HG03432 (cell line): ENCODE measurements around the gene PCP4.

Experiments
- ATAC-seq: cut with Tn5 transposase; IDR thresholded peaks from one replicate; pipeline ENCODE4 v1.9.1; 2021; ENCODE audit warnings: mild to moderate bottlenecking, moderate library complexity; ENCODE audit not compliant: unreplicated experiment

Gene PCP4

GRCh38 chr21:39867198-39867650 lies at the start of gene PCP4:
Gene PCP4 (plus strand): TSS chr21:39867438. CDS start chr21:39867502, 64 bp downstream.
- peak; percentile 60 for ATAC-seq

- no peak for ATAC-seq
These were observed 48.7 kb upstream of the PCP4 start for GRCh38 chr21:39818557-39818956.

GRCh38 chr21:39822042-39822441 lies 45.2 kb upstream of the PCP4 start:
- ATAC-seq, result no peak

GRCh38 chr21:39825250-39825649 lies 42.0 kb upstream of the PCP4 start:
- ATAC-seq, result no peak

- ATAC-seq, result no peak
These were observed 32.7 kb upstream of the PCP4 start for GRCh38 chr21:39834543-39834942.

GRCh38 chr21:39837861-39838359 lies 29.3 kb upstream of the PCP4 start:
- ATAC-seq, result no peak

GRCh38 chr21:39840373-39841097 lies 26.7 kb upstream of the PCP4 start:
- no peak for ATAC-seq

GRCh38 chr21:39842741-39843459 lies 24.3 kb upstream of the PCP4 start:
- ATAC-seq, result no peak

- no peak for ATAC-seq
These were observed 23.8 kb upstream of the PCP4 start for GRCh38 chr21:39843483-39843882.

- ATAC-seq, result no peak
These were observed 23.3 kb upstream of the PCP4 start for GRCh38 chr21:39843916-39844315.

GRCh38 chr21:39845571-39846130 lies 21.6 kb upstream of the PCP4 start:
- no peak for ATAC-seq

GRCh38 chr21:39847877-39848276 lies 19.4 kb upstream of the PCP4 start:
- ATAC-seq, result no peak

GRCh38 chr21:39849014-39849655 lies 18.1 kb upstream of the PCP4 start:
- ATAC-seq, result no peak

- ATAC-seq, result no peak
These were observed 16.9 kb upstream of the PCP4 start for GRCh38 chr21:39850333-39850732.

- no peak for ATAC-seq
These were observed 16.1 kb upstream of the PCP4 start for GRCh38 chr21:39851002-39851618.

- ATAC-seq, result no peak
These were observed 15.1 kb upstream of the PCP4 start for GRCh38 chr21:39852021-39852721.

GRCh38 chr21:39852726-39853500 lies 14.3 kb upstream of the PCP4 start:
- no peak for ATAC-seq

GRCh38 chr21:39854572-39854971 lies 12.7 kb upstream of the PCP4 start:
- no peak for ATAC-seq

- no peak for ATAC-seq
These were observed 11.6 kb upstream of the PCP4 start for GRCh38 chr21:39855595-39855994.
